ENCODE results near the gene PASD1.
"Not testable (repeated sequence)": the region's sequence is repeated elsewhere in the genome, so short reads cannot be mapped to it uniquely, and the experiment has no call there.

PASD1 gene

DNA sequence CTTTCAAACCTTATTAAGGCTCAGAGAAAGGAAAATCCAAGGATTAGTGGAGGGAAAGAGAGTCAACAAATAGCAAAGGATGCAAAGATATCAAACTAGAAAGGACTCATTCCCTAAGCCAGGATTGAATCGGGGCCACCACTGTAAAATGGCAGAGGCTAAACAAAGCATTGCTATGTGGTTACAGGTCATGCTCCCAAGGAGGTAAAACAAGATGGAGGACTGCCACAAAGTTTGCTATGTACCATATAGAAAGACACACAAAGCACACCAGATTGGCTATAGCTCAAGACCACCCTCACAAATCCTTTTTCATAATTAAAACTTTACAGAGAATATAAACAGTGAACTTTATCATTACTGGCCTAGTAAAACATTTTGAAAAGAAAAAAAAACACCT lies 25.9 kb upstream of the PASD1 start:
- TF ChIP-seq, protein P1, sequence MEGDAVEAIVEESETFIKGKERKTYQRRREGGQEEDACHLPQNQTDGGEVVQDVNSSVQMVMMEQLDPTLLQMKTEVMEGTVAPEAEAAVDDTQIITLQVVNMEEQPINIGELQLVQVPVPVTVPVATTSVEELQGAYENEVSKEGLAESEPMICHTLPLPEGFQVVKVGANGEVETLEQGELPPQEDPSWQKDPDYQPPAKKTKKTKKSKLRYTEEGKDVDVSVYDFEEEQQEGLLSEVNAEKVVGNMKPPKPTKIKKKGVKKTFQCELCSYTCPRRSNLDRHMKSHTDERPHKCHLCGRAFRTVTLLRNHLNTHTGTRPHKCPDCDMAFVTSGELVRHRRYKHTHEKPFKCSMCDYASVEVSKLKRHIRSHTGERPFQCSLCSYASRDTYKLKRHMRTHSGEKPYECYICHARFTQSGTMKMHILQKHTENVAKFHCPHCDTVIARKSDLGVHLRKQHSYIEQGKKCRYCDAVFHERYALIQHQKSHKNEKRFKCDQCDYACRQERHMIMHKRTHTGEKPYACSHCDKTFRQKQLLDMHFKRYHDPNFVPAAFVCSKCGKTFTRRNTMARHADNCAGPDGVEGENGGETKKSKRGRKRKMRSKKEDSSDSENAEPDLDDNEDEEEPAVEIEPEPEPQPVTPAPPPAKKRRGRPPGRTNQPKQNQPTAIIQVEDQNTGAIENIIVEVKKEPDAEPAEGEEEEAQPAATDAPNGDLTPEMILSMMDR (IDR thresholded peaks at IDR 0.05), result no peak
- intact Hi-C loops (cut with DNase I; ENCODE audit: low total_unique reads), result no loop called here
- no peaks in the 10 kb centered on the region for H3K36me3 ChIP-seq

DNA sequence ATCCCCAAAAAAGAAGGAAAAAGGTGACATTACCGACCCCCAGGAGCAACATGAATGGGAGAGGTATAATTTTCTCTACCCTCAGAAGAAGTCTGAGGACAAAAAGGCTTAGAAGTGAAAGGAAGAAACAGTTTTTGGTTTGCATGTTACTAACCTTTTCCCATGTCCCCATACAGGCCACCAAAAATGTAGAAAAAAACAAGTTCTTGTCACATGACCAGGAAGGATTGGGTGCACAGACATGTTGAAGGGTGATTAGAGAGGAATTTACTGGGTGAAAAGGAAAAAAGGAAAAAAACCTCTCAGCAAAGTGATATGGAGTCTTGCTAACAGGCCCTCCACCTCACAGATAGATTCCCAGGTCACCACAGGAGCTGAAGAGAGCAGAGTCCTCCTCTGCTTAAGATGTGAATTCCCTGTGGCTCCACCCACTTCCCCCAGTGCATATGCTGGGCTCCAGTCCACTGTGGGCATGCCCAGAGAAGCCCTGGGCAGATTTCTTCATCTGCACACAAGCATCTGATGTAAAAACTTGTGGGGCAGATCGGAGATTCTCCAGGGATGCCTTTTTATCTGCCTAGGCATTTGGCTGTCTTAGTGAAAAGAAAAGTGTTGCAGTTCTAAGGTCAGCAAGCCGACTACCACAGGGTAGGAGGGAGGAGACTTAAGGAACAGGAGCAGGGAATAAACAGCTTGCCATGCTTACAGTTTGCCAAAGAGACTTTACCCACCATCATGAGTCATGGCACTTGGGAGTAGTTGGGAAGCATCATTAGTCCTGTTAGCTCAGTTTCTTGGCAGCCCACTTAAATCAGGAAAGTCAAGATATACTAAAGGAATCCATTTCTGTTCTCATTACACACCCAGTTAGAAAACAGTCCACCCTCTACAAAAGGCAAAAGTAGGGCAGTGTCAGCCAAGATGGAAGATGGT lies 25.0 kb upstream of the PASD1 start:
- Histone ChIP-seq H3K4me1 (no peaks in the 10 kb centered on the region), H3K9me3 (no peaks in the 10 kb centered on the region)

More for the DNA sequence above, 25.9 kb upstream of the PASD1 start:
- Histone ChIP-seq H3K9me3 (no peaks in the 10 kb centered on the region), H3K4me3 (no peak overlapping the region), H3K27ac (no peak overlapping the region), H3K27me3 (no peaks in the 10 kb centered on the region), H3K4me1 (no peaks in the 10 kb centered on the region)
- DNase-seq, result no peak

DNA sequence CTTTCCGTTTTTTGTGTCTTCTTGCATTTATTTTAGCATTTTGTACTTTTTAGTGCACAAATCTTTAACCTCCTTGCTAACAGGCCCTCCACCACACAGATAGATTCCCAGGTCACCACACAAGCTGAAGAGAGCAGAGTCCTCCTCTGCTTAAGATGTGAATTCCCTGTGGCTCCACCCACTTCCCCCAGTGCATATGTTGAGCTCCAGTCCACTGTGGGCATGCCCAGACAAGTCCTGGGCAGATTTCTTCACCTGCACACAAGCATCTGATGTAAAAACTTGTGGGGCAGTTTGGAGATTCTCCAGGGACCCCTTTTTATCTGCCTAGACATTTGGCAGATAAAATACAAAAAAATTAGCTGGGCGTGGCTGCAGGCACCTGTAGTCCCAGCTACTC lies 19.8 kb upstream of the PASD1 start:
- TF ChIP-seq, protein P1 (IDR thresholded peaks at IDR 0.05), result no peak
- intact Hi-C loops (cut with DNase I; ENCODE audit: low total_unique reads), result no loop called here
- no peaks in the 10 kb centered on the region for H3K9me3 ChIP-seq

More for the DNA sequence above, 25.0 kb upstream of the PASD1 start:
- Histone ChIP-seq H3K27me3 (no peaks in the 10 kb centered on the region), H3K27ac (no peak overlapping the region), H3K4me3 (no peak overlapping the region), H3K36me3 (no peaks in the 10 kb centered on the region)
- no peak for DNase-seq
- TF ChIP-seq, protein P1 (IDR thresholded peaks at IDR 0.05), result no peak
- intact Hi-C loops (cut with DNase I; ENCODE audit: low total_unique reads), result no loop called here

DNA sequence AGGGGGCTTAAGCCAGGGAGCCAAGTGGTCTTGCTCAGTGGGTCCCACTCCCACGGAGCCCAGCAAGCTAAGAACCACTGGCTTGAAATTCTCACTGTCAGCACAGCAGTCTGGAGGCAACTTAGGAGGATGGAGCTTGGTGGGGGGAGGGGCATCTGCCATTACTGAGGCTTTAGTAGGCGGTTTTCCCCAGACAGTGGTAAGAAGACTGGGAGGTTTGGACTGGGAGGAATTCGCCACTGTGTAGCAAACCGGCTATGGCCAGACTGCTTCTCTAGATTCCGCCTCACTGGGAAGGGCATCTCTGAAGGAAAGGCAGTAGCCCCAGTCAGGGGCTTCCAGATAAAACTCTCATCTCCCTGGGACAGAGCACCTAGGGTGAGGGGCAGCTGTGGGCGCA lies 17.2 kb upstream of the PASD1 start:
- H3K27ac ChIP-seq; H3K36me3 ChIP-seq; H3K4me1 ChIP-seq; intact Hi-C loops (cut with DNase I; ENCODE audit: low total_unique reads); DNase-seq; H3K4me3 ChIP-seq; H3K9me3 ChIP-seq; H3K27me3 ChIP-seq: not testable (repeated sequence)

More for the DNA sequence above, 19.8 kb upstream of the PASD1 start:
- Histone ChIP-seq H3K36me3 (no peaks in the 10 kb centered on the region), H3K4me3 (no peak overlapping the region), H3K4me1 (no peaks in the 10 kb centered on the region), H3K27me3 (no peaks in the 10 kb centered on the region), H3K27ac (no peak overlapping the region)
- DNase-seq, result no peak

- intact Hi-C loops (cut with DNase I; ENCODE audit: low total_unique reads); DNase-seq; H3K4me1 ChIP-seq; H3K9me3 ChIP-seq; H3K27me3 ChIP-seq; H3K4me3 ChIP-seq; H3K36me3 ChIP-seq; H3K27ac ChIP-seq: not testable (repeated sequence)
Observed at GRCh38 chrX:151551176-151551575, 12.3 kb upstream of the PASD1 start.

DNA sequence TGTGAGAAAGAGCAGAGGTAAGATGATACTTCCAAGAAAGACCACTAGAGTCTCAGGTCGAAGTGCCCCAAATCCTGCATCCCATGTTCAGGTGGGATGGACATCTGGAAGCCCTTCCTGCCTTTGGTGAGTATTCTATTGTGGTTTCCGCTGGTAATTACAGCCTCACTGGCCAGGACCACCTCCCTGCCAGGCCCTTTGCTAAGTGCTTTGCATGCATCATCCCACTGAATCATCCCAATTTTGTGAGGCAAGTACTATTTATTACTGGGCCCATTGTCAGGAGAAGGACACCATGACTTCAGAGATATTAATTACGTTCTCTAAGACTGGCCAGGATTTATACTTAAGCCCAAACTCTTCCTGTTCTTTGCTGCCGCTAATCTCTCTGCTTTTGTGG lies 10.7 kb upstream of the PASD1 start:
- intact Hi-C loops (cut with DNase I; ENCODE audit: low total_unique reads), result no loop called here
- DNase-seq, result no peak
- no peaks in the 10 kb centered on the region for H3K27me3 ChIP-seq
- H3K36me3 ChIP-seq, result no peaks in the 10 kb centered on the region
- no peak overlapping the region for H3K27ac ChIP-seq
- TF ChIP-seq, protein P1 (IDR thresholded peaks at IDR 0.05), result no peak
- H3K9me3 ChIP-seq, result peaks cover 0 to 7% (median 0%) of the 10 kb centered on the region in 3 donors
- no peak overlapping the region for H3K4me3 ChIP-seq
- H3K4me1 ChIP-seq, result no peaks in the 10 kb centered on the region

DNA sequence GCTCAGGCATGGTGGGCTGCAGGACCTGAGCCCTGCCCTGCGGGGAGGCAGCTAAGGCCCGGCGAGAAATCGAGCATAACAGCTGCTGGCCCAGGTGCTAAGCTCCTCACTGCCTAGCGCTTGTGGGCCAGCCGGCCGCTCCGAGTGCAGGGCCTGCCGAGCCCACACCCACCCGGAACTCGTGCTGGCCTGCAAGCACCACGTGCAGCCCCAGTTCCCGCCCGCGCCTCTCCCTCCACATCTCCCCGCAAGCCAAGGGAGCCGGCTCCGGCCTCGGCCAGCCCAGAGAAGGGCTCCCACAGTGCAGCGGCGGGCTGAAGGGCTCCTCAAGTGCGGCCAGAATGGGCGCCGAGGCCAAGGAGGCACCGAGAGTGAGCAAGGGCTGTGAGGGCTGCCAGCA lies 8.2 kb upstream of the PASD1 start:
- intact Hi-C loops (cut with DNase I; ENCODE audit: low total_unique reads), result not testable (repeated sequence)

DNA sequence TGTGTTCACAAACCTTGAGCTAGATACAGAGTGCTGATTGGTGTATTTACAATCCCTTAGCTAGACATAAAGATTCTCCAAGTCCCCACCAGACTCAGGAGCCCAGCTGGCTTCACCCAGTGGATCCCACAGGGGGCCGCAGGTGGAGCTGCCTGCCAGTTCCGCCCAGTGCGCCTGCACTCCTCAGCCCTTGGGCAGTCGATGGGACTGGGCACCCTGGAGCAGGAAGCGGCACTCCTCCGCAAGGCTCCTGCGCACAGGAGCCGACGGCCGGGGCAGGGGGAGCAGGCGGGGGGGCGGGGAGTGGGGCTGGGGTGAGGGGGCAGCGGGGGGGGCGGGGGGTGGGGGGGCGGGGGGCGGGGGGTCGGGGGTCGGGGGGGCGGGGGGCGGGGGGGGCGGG lies 990 bp upstream of the PASD1 start:
- H3K9me3 ChIP-seq; H3K36me3 ChIP-seq; intact Hi-C loops (cut with DNase I; ENCODE audit: low total_unique reads); H3K27ac ChIP-seq; DNase-seq; H3K4me3 ChIP-seq; H3K4me1 ChIP-seq; H3K27me3 ChIP-seq: not testable (repeated sequence)

More for the DNA sequence above, 8.2 kb upstream of the PASD1 start:
- H3K4me1 ChIP-seq, H3K36me3 ChIP-seq, H3K9me3 ChIP-seq, H3K27me3 ChIP-seq, H3K27ac ChIP-seq, H3K4me3 ChIP-seq, DNase-seq: not testable (repeated sequence)

DNA sequence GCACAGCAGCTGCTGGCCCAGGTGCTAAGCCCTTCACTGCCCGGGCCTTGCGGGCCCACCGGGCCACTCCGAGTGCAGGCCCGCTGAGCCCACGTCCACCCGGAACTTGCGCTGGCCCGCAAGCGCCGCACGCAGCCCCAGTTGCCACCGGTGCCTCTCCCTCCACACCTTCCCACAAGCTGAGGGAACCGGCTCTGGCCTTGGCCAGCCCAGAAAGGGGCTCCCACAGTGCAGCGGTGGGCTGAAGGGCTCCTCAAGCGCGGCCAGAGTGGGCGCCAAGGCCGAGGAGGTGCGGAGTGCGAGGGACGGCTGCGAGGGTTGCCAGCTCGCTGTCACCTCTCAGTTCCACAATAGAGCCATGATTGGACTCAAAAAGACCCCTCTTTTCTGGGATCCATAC lies 472 bp upstream of the PASD1 start:
- H3K4me3 ChIP-seq; DNase-seq; H3K36me3 ChIP-seq; H3K27me3 ChIP-seq; intact Hi-C loops (cut with DNase I; ENCODE audit: low total_unique reads); H3K27ac ChIP-seq; H3K9me3 ChIP-seq; H3K4me1 ChIP-seq: not testable (repeated sequence)

Data from tibial artery (tissue), 4 donors.